ENCODE data around the gene FOLR2. TPM values are rescaled to one million over a fixed set of nuclear protein-coding genes. Genes with fewer than 3 reads are reported as not detected.

FOLR2 gene
- total and polyA plus RNA-seq, 2 of the 8 experiments (the other 6 are each of a cell fraction or from before 2014, with no cell fraction given) = not detected

DNA sequence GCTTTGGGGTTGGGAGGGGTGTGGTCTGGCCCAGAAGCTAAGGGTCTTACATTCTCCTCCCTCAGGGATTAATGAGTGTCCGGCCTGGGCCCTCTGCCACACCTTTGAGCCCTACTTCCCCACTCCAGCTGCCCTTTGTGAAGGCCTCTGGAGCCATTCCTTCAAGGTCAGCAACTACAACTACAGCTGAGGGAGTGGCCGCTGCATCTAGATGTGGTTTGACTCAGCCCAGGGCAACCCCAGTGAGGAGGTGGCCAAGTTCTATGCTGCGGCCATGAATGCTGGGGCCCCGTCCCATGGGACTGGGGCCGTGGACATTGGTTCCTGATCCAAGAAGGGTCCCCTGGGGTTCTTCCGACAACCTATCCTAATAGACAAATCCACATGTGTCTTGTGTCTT is 38.9 kb upstream of the FOLR2 start (continued):
- TF ChIP-seq, protein P1, sequence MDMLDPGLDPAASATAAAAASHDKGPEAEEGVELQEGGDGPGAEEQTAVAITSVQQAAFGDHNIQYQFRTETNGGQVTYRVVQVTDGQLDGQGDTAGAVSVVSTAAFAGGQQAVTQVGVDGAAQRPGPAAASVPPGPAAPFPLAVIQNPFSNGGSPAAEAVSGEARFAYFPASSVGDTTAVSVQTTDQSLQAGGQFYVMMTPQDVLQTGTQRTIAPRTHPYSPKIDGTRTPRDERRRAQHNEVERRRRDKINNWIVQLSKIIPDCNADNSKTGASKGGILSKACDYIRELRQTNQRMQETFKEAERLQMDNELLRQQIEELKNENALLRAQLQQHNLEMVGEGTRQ (IDR thresholded peaks at IDR 0.05; ENCODE audit: low read length) = no peak
- no peak for TF ChIP-seq KDM5A (IDR thresholded peaks at IDR 0.05; ENCODE audit: low read length)

All from H1 (cell line).